LHCN-M2 (cell line): ENCODE data around the gene VSIG1. TPM values are rescaled to one million over a fixed set of nuclear protein-coding genes. Genes with fewer than 3 reads are reported as not detected.
A peak's percentile ranks its signal among the peaks of the same experiment; 100 is the strongest.

ENCODE experiments used
- DNase-seq: peaks from one replicate; pipeline ENCODE4 v3.0.0-alpha.2; 2012; ENCODE audit warnings: low read depth
- polyA plus RNA-seq: library from polyadenylated mRNA; unstranded; fragments of >200 nt; gene quantifications from one replicate; pipeline ENCODE4 v1.2.1, GENCODE V29; 2012; ENCODE audit warnings: missing spikeins
- total RNA-seq: library from RNA; depleted of rRNA; stranded (reverse); fragments of >200 nt; gene quantifications from 2 replicates; pipeline ENCODE4 v1.2.3, GENCODE V29; 2014; rRNA removed

Gene VSIG1
- not detected in 2 replicates for total RNA-seq
- polyA plus RNA-seq = not detected

GRCh38 chrX:108044554-108045256 lies at the start of gene VSIG1:
TSS of gene VSIG1 (plus strand) at chrX:108045065. CDS start at chrX:108045131, 66 bp downstream.
- DNase-seq = no peak

GRCh38 chrX:107996124-107996523 lies 48.7 kb upstream of the VSIG1 start:
- no peak for DNase-seq

GRCh38 chrX:108000751-108001150 lies 44.1 kb upstream of the VSIG1 start:
- peak; percentile 56 for DNase-seq

GRCh38 chrX:108001218-108001814 lies 43.5 kb upstream of the VSIG1 start:
- DNase-seq = peak; percentile 51

GRCh38 chrX:108018656-108019381 lies 26.0 kb upstream of the VSIG1 start:
- no peak for DNase-seq

GRCh38 chrX:108019382-108019875 lies 25.4 kb upstream of the VSIG1 start:
- DNase-seq = no peak

GRCh38 chrX:108020631-108021030 lies 24.2 kb upstream of the VSIG1 start:
- DNase-seq = peak; percentile 14

- DNase-seq = no peak
These were observed 22.3 kb upstream of the VSIG1 start for GRCh38 chrX:108022491-108023089.

- DNase-seq = no peak
These were observed 19.5 kb upstream of the VSIG1 start for GRCh38 chrX:108025376-108025775.

- DNase-seq = no peak
These were observed 18.8 kb upstream of the VSIG1 start for GRCh38 chrX:108025954-108026600.

GRCh38 chrX:108028854-108029253 lies 16.0 kb upstream of the VSIG1 start:
- DNase-seq = no peak

GRCh38 chrX:108029928-108030711 lies 14.7 kb upstream of the VSIG1 start:
- no peak for DNase-seq

GRCh38 chrX:108032944-108033343 lies 11.9 kb upstream of the VSIG1 start:
- DNase-seq = no peak

- DNase-seq = no peak
These were observed 11.0 kb upstream of the VSIG1 start for GRCh38 chrX:108033890-108034289.

- DNase-seq = no peak
These were observed 10.1 kb upstream of the VSIG1 start for GRCh38 chrX:108034725-108035124.

GRCh38 chrX:108036298-108036973 lies 8.4 kb upstream of the VSIG1 start:
- peak; percentile 57 for DNase-seq

GRCh38 chrX:108049649-108050048 lies 4.8 kb downstream of the VSIG1 start:
- no peak for DNase-seq

- DNase-seq = no peak
These were observed 8.4 kb downstream of the VSIG1 start for GRCh38 chrX:108053218-108053617.

GRCh38 chrX:108055546-108055945 lies 10.7 kb downstream of the VSIG1 start:
- DNase-seq = no peak

- no peak for DNase-seq
These were observed 14.9 kb downstream of the VSIG1 start for GRCh38 chrX:108059801-108060200.
